ENCODE measurements around the gene RBMY1B.
"Not testable (repeated sequence)": the region's sequence is repeated elsewhere in the genome, so short reads cannot be mapped to it uniquely, and the experiment has no call there.

RBMY1B gene

GRCh38 chrY:21511038-21511437, at the start of gene RBMY1B:
RBMY1B (plus strand) TSS chrY:21511338; CDS start chrY:21513351, 2,013 bp downstream.
- not testable (repeated sequence) for DNase-seq

GRCh38 chrY:21462915-21463314, 48.2 kb upstream of the RBMY1B start:
- DNase-seq = not testable (repeated sequence)

- DNase-seq = no peak
Measured at GRCh38 chrY:21482967-21483366, 28.2 kb upstream of the RBMY1B start.

DNA sequence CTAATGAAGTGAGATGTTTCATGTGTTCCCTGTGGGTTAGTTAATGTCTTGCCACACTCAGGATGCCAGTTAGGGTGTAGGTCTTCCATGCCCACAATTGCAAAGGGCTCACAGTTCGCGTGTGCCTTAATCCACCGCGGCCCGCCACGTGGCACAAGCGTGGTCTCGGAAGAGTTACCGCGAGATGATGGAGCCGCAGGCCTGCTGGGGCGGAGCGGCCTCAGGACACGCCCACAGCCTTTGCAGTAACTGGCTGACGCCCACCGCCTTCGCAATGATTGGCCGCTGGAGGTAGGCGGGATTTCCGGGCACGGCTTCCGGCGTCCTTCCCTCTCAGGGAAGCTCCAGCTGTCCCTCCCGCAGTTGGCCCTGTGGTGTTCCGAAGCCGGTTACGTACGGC, 23.4 kb downstream of the RBMY1B start, which contains the start of gene RBMY1A1:
Gene RBMY1A1, plus strand, starts transcription at position 301 of the 400 bp plus-strand sequence. CDS start 2,013 bp downstream, outside the sequence.
- not testable (repeated sequence) for DNase-seq

DNA sequence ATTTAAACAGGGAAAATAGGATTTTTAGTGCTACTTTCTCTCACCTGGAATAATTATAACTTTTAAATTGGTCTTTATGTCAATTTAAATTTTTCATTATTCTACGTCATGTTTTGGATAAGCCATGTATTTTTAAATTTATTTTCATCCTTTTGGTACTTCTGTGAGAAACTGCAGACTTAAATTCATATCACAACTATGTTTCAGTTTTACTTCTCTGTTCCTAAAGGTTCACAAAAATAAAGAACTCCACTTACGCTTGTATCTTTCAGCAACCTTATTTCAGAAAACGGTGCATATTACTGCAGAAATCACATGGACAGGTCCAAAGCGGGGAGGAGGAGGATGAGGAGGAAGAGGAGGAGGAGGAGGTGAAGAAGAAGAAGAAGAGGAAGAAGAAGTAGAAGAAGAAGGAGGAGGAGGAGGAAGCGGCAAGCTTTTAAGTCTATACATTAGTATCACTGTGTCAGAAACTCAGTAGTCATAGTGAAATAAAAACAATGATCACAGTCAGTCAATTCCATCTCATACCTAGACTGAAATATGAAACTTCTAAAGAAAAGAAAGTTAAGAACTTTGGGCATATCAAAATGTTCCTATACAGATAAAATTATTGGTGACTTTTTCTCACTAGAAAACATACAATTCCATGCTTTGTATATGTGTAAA, 48.3 kb downstream of the RBMY1B start:
- DNase-seq = not testable (repeated sequence)
